Stimulated activated CD4-positive, alpha-beta T cell treated with anti-CD3 and anti-CD28 coated beads, Interleukin-2, amount 100 ng/mL, for 4 hours (primary cell): ENCODE data around the gene TECPR2.
A peak's percentile ranks its signal among the peaks of the same experiment; 100 is the strongest.

Experiments
- DNase-seq: peaks from one replicate; pipeline ENCODE4 v3.0.0-alpha.2; 2020; ENCODE audit warnings: low read depth

Gene TECPR2

DNA sequence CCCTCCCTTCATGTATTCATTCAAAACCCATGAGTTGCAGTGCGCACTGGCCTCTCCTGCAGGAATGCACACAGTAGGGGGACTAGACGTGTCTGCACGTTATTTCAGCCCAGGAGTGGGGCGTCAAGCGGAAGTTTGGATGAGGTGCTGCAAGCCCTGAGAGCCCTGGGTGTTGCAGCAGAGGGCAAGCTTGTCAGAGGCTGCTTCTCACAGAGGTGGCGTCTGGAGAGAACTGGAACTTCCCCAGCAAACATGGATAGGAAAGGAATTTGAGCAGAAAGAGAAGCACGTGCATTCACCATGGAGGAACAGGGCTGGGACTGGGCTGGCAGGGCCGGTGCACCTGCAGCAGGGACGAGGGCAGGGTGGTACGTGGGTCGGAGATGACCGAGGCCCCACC lies 64.9 kb downstream of the TECPR2 start:
- DNase-seq: no peak

DNA sequence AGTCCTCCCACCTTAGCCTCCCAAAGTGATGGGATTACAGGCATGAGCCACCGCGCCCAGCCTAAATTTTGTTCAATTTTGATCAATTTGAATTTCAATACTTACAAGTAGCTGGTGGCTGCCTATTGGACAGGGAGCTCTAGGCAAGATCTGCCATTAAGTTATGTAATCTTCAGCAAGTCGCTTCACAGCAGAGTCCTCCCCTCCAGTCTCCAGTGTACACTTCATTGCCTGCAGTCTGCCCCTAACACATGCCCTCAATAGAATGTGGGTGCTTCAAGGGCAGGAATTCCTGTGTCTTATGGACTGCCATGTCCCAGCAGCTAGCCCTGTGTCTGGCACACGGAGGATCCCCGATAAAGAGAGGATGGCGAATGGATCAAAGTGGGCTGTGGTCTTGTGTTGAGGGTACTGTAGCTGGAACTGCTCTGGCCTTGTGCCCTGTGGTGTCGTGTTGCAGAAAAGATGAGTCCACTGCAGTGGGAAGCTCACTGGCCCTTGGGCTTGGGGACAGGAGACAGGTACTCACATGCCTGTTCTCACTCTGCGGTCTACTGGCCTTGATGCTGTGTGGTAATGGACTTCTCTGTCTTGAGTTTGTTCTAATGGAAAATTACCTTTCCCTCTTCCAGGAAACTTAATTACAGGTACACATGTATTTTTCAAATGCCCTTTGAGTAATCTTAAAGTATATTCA lies 67.6 kb downstream of the TECPR2 start:
- DNase-seq: no peak

DNA sequence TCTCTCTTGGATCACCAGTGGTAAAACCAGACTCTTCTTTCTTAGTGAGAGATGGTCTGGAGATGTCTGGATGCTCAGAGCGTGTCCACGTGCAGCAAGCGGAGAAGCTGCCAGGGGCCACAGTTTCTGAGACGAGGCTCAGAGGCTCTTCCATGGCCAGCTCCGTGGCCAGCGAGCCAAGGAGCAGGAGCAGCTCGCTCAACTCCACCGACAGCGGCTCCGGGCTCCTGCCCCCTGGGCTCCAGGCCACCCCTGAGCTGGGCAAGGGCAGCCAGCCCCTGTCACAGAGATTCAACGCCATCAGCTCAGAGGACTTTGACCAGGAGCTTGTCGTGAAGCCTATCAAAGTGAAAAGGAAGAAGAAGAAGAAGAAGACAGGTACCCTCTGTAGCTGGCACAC lies 69.0 kb downstream of the TECPR2 start:
- DNase-seq: no peak

DNA sequence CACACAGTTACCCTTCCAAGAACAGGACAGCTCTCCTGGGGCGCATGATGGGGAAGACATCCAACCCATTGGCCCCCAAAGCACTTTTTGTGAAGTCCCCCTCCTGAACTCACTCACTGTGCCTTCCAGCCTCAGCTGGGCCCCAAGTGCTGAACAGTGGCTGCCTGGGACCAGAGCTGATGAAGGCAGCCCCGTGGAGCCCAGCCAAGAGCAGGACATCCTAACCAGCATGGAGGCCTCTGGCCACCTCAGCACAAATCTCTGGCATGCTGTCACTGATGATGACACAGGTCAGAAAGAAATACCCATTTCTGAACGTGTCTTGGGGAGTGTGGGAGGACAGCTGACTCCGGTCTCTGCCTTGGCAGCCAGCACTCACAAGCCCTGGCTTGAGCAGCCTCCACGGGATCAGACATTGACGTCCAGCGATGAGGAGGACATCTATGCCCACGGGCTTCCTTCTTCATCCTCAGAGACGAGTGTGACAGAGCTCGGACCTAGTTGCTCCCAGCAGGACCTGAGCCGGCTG lies 72.0 kb downstream of the TECPR2 start:
- DNase-seq: no peak

DNA sequence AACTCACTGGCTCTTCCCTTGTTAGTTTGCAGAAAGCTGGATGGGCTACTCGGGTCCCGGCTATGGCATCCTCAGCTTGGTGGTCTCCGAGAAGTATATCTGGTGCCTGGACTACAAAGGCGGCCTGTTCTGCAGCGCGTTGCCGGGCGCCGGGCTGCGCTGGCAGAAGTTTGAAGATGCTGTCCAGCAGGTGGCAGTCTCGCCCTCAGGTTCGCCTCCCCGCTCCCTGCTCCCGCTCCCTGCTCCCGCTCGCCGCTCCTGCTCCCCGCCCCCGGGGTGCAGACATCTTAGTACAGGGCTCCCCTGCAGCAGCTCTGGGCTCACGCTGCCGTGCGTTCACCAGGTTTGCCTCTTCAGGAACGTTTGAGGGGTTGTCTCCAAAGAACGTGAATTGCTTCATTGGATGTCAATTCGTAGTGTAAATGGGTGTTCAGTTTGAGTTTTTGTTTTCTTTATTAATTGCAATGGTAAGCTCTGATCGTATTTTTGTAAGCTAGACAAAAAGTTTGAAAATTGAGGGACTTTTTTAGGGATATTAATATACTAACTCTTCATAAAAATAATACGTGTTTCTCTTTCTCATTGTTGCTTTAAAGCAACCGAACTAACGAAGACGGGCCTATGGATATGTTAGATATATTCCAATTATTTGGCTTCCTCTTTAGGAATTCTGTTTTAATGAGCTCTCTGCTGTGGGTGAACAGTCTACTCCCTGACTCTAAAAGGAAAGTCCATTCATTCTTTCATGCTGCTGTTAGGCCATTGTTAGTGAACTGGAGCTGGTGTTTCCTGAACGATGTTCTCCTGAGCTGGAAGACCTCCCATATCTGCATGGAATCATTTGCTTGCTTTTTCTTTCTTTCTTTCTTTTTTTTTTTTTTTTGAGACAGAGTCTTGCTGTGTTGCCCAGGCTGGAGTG lies 75.5 kb downstream of the TECPR2 start:
- peak; percentile 32 for DNase-seq

DNA sequence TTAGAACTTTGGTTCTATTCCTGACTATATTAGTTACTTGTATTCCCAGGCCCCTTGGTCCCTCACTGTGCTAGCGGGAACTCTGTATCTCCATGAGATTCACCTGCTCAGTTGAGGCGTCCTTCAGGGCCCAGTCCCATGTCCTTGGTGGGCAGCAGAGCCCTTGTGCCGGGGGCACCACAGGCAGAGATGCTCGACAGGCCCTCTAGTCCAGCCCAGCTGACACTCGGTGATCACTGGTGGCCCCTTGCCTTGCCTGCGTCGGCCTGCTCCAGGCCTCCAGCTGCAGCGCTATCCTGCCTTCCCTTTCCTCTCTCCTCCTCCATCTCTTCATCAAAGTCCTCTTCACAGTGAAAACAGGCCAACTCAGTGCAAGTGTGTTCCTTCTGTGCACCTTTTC lies 76.8 kb downstream of the TECPR2 start:
- DNase-seq: no peak

DNA sequence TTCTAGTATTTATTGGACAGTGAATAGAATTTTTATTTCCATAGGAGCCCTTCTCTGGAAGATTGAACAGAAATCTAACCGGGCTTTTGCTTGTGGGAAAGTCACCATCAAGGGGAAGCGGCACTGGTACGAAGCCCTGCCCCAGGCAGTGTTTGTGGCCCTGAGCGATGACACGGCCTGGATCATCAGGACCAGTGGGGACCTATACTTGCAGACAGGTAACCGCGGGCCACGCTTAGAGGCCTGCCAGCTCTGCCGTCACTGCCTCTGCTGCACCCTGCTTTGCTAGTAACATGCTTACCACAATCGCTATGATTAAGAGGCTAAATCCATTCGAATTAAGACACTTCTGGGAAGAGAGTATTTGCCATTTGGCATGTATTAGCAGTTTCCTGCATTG lies 77.7 kb downstream of the TECPR2 start:
- DNase-seq: no peak

DNA sequence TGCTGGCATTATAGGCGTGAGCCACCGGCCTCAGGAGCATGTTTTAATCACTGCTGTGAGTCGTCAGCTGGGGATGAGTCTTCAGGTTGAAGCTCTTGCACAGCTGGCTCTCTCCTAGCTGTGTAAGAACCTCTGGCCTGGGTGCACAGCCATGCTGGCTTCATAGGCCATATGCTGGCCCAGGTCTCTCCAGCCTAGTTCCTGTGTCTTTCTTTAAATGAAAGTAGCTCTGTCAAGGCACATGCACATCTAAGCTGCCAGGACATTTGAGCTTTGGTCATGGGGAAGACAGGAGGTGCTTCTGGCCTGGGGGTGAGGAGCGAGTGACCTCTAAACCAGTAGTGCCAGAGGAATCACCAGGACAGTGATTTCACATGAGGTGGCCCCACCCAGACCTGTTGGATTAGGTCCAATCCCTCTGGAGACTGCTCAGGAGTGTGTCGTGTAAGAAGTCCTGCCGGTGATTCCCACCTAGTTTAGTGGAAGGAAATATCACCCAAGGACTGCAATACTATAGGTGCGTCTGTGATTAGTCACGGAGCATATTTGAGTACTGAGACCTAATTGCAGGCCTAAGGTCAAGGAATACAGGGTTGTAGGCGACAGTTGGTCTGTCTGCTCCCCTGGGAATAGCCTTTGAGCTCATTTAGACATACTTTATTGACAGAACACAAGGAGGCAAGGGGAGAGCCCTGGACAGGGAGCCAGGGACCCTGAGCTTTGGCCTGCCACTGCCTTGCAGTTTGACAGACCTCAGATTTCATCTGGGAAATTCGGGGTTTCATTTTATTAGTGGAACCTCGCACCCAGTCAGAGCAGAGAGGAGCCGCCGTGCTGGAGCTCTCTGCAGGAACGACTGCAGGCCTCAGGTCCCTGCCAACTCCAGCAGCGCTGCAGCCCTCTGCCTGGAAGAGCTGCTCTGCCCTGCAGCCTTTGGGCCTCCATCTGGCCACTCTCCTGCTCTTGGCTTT lies 79.8 kb downstream of the TECPR2 start:
- no peak for DNase-seq

DNA sequence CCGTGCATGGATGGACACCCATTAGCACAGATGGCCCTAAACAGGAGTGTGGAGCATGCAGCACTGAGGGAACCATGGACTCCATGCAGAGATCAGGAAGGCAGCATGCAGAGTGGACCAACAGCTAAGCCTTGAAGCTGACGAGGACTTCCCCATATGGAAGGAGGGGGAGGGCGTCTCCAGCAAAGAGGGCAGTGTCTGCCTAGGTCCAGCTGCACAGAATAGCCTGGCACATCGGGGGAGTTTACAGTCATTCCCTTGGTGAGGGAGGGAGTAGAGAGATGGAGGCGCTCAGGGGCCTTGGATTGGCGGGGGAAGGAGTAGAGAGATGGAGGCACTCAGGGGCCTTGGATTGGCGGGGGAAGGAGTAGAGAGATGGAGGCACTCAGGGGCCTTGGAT lies 82.3 kb downstream of the TECPR2 start:
- no peak for DNase-seq

DNA sequence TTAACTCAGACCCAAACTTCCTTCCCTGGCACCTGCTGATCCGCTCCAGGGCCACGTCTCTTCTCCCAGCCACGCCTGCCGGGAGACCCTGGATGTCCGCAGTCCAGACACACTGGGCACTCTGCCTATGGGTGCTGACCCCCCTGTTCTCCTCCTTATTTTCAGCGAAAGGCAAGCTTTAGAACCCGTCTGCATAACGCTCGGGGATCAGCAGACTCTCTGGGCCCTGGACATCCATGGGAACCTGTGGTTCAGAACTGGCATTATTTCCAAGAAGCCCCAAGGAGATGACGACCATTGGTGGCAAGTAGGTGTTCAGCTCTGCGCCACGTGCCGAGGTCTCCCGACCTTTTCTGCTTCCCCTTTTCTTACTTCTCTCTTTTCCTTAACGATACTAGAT lies 82.9 kb downstream of the TECPR2 start:
- no peak for DNase-seq

DNA sequence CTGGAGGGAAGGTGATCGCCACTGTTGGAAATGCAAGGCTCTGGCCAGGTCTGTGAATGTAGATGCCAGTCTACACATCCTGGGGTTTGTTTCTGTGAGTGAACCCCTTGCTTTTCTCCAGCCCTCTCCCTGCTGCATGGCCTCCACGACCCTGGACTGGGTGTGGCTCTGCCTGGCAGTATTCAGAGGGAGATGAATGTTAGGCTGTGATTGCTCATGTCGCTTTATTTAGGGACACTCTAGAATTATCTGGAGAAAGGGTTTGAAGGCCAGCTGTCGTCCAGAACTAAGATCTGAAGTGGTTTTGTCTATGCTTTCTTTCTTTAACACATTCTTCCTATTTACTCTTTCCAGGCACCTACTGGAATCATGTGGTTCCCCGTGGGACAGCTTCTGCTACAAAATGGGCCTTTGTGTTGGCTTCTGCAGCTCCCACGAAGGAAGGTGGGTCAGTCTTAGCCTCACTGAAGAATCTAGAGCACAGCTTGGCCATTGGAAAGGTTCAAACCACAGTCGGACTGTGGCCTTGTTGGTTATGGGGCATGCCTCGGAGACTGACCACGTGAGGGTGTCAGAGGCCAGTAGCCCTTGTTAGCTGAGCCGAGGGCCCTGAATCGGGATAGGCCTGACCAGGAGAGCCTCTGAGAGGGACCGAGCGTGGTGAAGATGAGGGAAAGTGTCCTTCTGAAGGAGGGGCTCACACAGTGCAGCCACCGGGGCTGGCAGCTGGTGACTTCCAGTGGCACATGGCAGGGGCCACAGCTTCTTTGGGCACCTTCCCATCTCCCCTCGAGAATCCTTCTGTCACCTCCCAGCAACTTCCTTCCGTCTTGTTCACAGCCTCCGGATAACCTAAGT lies 87.7 kb downstream of the TECPR2 start:
- DNase-seq: no peak

DNA sequence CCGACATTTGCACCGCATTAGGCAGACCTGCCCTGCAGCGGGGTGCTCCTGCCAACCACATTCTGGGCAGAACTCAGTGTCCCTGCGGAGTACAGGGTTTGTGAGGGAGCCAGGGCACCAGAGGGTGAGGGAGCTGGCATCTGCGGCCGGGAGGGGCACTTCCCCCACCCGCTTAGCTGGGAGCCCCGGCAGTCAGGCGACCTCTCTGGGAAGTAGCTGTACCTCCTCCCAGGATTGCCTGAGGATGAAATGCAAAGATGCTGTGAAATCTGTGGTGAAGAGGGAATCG lies 88.3 kb downstream of the TECPR2 start:
- no peak for DNase-seq

DNA sequence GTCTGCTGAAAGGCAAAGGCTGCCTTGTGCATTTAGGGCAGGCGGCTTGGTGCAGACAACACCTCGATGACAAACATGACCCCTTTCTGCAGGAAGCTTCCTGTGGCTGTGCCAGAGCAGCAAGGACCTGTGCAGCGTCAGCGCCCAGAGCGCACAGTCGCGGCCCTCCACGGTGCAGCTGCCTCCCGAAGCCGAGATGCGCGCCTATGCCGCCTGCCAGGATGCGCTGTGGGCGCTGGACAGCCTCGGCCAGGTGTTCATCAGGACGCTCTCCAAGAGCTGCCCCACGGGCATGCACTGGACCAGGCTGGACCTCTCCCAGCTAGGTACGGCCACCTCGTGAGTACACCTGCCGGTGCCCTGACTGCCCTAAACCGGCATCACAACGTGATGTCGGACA lies 89.6 kb downstream of the TECPR2 start:
- DNase-seq: no peak

DNA sequence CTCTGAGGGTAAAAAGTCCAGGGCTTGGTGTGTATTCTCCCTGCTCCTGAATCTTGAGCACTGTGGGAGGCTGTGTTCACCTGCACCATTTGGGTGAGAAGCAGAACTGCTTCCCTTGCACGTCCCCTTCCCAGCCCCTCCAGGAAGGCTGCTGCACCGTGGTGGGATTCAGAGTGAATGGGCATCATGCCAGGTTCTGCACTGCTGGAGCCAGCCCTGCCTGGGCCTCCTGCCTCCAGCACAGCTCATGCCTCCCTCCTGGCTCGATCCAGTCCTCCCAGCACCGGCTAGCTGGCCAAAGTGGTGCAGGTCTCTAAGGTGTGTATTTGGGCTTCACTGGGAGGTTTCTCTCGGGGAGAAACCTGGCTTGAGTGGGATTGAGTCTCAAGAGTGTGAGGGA lies 92.0 kb downstream of the TECPR2 start:
- no peak for DNase-seq

DNA sequence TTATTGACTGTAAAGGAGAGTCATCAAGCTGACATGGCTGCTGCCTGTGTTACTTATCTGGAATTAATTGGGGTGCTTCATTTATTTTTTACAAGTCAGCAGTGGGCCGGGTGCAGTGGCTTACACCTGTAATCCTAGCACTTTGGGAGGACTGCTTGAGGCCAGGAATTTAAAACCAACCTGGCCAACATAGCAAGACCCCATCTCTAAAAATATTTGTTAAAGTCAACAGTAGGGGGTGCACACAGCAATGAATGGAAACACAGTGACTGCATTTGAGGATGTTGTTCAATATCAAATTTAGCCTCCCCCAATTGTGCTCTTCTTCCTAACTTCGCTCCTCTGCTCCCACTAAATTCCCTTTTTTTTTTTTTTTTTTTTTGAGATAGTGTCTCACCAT lies 94.8 kb downstream of the TECPR2 start:
- no peak for DNase-seq

DNA sequence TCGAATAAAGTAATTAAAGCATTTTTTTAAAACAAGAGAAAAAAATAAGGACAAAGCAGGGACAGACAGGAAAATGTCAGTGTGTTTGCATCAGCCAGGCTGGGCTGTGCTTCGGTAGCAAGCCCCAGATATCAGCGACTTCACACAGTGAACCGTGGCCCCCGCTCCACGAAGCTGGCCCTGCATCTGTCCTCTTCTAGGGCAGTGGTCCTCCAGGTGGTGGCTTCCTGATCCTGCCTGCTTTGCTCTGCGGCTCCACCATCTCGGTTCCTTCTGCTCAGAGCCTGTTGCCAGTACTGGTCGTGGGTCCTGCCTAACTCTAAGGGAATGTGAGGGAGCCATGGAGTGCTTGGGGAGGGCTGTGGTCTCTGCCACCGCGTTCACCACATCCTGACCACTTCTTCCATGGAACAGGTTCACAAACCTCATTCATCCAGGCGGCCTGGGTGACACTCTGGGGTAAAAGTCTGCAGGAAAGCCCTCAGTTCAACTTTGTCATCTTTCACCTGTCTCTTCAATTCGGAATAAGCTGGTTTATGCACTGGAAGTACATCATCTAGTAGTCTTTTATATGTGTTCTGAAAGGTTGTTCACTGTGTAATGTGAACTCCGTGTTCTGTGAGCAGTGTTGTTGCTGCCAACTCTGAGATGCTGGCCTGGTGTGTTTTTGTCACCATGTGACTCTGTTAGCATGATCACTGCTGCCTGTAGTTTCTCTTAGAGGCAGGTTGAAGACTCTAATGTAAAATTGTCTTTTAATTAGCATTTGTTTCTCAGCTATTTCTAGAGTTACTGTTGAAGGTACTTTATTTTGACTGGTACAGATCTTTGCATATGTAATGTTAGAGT lies 99.0 kb downstream of the TECPR2 start:
- no peak for DNase-seq

DNA sequence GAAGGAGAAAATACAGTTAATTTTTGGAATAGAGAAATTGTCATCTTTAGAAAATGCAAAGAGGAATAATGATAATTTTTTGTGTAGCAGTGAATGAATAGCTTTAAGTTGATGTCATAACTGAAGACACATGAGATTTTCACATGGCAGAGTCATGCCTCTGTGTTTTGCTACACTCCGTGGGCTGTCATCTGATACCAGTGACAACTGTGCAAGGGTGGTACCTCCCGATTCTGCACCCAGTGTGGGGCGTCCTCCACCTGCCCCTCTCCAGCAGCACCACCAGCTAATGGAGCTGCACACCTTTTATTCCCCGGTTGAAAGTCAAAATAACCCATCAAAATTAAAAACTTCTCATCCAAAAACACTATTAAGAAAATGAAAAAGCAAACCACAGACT lies 99.7 kb downstream of the TECPR2 start:
- no peak for DNase-seq

DNA sequence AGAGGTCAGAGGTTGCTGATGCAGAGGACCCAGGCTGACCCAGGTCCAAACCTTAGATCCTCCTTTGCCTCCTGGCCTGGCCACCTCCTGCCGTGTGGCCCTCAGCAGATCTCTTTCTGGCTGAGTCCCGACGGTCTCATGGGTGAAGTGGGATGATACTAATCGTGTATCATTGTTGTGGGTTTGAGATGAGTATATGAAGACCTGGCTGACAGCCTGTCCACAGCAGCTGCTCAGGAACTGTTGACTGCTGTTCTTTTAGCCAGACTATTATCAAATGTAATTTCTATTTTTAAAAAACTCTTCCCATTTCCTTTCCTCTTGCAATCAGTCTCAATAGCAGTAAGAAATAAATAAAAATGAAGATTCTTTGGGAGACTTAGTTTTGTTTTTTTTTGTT lies 101.3 kb downstream of the TECPR2 start:
- no peak for DNase-seq

DNA sequence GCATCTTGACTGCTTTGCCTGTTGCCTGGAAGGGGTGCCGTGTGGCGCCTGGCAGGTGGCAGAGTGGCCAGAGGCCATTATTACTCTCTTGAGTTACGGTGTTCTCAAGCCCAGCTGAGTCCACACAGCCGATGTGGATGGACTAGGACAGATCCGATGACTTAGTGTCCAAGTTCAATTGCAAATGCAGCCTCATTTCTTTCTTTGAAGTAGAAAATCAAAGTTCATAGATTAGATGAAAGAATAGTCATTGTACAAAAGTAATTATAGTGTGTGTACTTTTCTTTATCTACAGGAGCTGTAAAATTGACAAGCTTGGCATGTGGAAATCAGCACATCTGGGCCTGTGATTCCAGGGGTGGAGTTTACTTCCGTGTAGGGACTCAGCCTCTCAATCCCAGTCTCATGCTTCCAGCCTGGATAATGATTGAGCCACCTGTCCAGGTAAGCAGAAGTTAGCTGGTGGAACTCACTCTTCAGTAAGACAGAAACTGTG lies 102.2 kb downstream of the TECPR2 start:
- no peak for DNase-seq

DNA sequence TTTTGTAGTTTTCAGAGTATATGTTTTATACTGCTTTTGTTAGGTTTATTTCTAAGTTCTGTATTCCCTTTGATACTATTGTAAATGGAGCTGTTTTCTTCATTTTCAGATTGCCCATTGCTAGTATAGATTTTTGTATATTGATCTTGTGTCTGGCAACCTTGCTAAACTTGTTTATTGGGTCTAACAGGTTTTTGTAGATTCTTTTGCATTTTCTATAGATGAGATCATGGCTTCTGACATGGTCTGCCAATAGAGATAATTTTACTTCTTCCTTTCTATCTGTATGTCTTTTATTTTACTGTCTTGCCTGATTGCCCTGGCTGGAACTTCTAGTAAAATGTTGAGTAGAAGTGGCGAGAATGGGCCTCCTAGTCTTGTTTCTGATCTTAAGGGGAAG lies 106.5 kb downstream of the TECPR2 start:
- DNase-seq: no peak
